ENCODE measurements around the gene PRLH.

The PRLH gene

DNA sequence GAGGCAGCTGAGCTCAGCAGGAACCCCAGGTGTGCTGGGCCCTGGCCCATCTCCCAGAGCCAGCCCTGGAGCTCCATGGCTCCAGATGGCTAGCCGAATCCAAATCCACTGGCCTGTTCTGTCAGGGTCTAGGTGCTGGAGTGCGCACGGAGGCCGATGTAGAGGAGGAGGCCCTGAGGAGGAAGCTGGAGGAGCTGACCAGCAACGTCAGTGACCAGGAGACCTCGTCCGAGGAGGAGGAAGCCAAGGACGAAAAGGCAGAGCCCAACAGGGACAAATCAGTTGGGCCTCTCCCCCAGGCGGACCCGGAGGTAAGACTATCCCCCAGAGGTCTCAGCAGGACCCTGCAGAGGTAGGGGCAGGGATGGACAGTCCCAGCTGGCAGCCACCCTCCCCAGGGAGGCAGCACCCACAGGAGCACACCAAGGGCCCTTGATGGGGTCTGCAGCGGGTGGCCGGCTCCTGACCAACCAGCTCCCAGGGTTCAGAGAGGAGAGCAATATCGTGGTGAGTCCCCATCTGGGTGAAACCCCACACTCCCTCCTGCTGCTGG, 26.1 kb upstream of the PRLH start:
- no peak for DNase-seq

DNA sequence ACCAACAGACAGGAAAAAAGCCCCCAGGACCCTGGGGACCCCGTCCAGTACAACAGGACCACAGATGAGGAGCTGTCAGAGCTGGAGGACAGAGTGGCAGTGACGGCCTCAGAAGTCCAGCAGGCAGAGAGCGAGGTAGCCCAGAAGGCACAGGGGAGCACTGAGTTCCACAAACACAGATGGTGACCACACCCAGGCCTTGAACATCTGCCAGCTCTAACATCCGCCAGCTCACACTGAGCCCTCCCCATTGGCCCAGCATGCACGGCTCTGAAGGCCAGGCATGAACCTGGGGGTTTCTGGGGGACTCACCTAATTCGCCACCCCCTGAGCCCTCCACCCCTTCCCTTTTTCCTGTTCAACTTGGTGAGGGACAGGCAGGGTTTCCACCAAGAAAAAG, 25.6 kb upstream of the PRLH start:
- no peak for DNase-seq

DNA sequence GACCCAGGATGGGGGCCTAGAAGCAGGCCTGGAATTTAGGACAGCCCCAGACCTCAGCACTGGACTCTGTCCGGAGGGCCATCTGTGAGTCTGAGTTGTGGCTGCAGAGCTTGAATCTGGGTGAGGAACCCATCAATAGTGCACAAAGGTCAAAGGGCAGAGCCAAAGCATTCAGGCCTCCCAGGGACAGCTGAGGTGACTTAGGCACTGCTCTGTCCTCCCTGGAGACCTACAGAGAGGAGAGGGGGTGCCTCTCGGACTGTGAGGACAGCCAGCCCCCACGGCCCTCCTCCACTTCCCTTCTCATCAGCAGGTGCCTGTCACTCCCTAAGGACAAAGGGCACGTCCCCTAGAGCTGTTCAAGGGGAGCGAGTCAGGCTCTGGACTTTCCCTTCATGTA, 25.1 kb upstream of the PRLH start:
- no peak for DNase-seq

DNA sequence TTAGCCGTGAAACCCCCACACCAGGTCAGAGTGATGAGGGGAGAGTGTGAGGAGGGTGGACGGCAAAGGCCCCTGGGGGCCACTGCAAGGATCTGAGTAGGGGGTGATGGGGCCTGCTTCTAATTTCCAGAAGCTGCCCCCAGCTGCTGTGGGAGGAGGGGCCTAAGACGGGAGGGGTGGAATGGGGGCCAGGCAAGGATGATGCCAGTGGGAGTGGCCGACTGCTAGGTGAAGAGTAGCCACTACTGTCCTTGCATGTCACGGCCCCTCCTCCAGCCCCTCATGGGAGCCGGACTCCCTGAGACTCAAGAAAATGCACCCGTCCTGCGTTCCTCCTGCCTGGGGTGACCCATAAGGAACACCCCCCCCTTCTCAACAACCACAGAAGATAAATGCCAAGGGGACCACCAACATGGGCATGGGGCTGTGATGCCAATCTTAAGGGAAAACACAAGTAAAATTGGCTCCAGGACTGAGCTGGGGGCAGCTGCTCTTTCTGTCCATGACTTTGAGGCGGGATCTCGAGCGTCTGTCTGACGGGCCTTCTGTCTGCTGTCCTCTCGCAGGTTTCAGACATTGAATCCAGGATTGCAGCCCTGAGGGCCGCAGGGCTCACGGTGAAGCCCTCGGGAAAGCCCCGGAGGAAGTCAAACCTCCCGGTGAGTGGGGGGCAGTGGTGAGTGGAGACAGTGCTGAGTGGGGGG, 24.2 kb upstream of the PRLH start:
- DNase-seq: no peak

DNA sequence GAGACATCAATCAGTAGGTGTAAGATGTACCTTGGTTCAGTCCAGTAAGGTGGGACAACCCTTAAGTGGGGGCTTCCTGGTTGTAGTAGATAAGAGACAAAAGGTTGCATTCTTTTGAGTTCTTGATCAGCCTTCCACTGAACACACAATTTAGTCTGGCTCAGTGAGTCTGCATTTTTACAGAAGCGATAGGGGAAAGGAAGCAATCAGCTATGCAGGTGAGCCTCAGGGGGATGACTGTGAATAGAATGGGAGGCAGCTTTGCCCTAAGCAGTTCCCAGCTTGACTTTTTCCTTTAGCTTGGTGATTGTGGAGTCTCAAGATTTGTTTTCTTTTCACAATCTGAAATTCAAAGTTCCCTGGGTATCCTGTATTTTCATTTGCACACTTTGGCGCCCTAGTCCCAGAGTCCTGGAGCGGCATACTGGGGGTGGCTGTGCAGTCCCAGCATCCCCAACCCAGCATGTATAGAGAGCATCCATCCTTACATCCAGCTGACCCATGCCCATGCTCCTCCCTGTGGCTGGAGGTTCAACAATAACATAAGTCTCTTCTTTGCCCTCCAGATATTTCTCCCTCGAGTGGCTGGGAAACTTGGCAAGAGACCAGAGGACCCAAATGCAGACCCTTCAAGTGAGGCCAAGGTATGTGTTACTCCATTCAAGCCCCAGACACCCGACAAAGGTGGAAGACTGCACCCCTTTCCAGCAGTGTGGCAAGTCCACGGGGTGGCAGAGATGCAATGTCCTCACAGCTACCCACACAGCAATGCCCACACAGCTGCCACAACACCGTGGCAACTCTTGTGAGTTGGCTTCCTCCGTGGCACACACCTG, 20.1 kb upstream of the PRLH start:
- DNase-seq: no peak

DNA sequence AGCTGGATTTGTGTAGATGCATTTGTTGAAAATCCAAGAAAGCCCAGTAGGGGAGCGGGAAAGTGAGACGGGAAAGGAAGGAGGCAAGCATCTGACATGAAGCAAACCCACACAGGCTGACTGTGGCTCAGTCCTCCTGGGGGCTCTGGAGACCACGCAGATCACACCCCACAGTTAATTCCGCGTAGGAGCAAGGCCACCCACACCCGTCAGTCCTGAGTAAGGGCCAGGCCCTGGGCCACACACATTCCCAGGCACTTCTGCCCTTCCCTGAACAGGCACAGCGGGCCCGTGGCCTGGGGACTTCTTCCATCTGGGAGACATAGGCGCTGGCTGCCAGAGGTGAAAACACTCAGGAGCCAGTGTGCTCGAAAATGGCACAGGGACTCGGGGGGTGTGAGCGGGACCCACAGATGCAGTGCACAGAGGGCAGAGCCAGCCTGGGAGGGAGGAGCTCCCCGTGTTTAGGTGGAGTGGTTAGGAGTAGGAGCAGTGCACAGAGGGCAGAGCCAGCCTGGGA, 19.4 kb upstream of the PRLH start:
- no peak for DNase-seq

DNA sequence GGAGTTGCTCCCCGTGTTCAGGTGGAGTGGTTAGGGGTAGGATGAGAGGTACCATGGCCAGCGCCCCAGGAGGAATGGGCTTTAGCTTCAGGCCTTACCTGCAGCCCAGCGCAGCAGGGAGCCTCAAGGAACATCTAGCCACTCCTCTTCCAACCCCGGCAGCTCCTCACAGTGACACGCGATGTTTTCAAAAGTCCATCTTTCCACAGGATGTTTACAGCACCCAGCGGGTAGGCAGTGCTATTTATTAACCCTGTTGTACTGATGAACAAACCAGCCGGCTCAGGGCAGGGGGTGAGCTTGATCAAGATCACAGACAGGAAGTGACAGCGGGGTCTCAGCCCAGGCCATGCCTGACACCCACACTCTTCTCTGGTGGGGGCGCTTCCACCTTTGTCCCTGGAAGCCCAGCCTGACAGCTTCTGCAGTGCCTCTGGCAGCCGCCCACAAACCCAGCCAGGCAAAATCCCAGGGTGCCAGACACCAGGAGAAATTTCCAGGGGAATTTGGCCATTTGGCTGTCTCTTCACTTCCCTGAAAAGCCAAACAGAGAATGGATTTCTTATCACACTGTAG, 18.4 kb upstream of the PRLH start:
- no peak for DNase-seq

DNA sequence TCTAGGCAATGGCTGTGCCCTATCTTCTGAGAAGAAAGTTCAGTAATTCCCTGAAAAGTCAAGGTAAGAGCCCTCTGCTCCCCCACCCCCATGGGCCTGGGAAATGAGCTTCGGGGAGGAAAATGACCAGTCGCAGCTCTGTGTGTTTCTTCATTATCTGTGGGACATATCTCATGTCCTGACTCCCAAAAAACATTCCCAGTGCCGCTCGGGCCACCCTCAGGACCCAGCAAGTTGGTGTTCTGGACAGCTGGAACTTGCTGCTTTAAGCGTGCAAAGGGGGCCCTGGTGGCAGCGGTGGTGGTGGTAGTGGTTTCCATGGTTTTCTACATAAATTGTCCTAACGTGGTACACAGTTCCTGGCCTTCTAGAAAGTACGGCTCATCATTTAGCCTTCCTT, 17.2 kb upstream of the PRLH start:
- no peak for DNase-seq

DNA sequence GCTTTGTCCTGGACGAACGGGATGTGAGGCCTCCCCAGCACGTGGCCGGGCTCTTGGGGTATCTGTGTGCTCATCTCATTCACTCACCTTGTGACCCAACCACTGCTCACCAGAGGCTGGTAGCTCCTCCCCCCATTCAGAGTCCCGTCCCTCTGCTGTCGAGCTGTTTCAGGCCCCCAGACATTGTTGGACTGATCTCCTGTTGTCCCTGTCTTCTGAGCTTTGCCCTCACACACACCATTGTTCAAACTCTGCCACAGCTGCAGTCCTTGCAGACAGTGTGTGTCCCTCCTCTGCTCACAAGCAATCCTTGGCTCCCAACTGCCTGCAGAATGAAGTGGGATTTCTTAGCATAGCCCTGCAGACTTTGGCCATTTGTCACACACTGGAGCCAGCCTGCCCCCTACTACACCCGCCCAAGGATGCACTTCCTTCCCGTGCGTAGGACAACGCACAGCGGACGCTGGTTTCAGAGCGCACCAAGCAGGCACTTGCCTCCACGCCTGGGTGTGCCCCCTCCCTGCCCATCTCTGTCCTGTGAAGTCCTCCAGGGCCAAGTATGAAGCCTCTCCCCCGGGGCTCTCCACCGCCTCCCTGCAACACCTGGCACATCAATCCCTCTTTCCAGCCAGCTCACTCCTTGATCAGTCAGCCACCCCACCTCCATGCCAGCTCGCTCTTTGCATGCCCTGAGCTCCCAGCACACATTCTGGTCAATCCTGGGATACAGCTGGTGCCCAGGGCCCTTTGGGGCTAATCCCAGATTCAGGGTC, 16.5 kb upstream of the PRLH start:
- no peak for DNase-seq

DNA sequence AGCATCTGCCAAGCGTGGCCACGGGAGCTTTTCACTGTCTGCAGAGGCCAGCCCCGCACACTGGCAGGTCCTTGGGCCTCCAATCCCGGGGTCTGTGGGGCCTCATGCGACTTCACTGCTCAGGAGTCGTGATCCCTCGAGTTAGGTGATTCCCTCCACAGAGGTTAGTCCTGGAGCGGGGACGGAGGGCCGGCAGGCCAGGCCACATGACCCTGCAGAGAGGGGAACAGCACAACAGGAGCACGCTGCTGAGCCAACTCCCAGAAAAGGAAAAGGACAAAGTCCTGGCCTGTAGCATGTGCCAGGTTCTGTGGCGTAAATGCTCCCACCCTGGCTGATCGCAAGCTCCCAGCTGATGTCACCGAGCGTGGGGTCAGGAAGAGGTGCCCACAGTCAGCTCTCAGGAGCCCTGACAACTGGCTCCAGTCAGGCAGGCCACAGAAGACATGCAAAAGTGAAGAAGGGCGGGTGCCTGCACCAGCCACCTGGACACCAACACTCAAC, 15.3 kb upstream of the PRLH start:
- no peak for DNase-seq

DNA sequence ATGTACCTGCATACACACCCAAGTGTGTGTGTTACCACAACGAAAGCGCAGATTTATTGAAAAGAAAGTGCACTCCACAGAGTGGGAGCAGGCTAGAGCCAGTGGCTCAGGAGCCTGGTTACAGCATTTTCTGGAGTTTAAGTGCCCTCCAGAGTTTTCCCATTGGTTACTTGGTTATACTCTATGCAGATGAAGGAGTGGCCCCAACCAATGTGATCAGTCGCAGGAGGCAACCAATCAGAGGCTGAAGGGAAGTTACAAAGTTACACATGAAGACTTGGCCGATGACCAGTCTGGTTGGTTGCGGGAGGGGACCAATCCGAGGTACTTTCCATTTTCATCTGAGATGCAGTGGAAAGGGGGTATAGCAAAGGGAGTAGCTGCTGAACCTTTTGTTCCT, 13.5 kb upstream of the PRLH start:
- no peak for DNase-seq

DNA sequence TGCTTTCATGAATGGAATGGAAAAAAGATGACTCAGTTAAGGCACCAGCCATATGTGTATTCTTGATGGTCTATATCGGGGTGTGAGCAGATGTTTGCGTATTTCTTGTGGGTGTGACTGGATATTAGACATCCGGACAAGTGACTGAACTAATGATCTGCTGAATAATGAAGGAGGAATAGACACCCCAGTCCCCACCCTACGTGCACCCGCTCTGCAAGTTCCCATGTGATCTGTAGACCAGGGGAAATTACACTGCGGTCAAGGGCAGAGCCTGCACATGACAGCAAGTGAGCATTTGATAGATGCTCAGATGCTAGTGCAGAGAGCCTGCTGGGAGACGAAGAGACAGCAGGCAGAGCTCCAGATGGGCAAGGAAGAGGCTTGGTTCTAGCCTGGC, 12.4 kb upstream of the PRLH start:
- no peak for DNase-seq

DNA sequence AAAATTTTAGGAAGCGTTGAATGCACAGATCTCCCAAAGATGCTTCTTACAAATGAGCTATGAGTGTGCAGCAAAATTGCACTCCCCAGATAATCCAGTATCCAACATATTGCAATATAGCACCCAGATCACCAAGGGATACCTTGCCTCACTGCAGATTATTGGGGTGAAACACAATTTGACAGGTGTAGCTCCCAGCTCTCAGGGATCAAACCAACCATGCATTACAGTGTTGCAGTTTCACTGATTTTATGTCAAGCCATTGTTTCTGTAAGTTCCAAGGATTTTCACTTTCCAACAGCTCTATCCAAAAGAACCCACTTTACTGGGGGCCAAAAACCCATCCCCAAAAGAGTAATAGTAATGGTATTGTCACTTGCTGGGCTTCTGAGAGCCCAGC, 10.8 kb upstream of the PRLH start:
- DNase-seq: no peak

DNA sequence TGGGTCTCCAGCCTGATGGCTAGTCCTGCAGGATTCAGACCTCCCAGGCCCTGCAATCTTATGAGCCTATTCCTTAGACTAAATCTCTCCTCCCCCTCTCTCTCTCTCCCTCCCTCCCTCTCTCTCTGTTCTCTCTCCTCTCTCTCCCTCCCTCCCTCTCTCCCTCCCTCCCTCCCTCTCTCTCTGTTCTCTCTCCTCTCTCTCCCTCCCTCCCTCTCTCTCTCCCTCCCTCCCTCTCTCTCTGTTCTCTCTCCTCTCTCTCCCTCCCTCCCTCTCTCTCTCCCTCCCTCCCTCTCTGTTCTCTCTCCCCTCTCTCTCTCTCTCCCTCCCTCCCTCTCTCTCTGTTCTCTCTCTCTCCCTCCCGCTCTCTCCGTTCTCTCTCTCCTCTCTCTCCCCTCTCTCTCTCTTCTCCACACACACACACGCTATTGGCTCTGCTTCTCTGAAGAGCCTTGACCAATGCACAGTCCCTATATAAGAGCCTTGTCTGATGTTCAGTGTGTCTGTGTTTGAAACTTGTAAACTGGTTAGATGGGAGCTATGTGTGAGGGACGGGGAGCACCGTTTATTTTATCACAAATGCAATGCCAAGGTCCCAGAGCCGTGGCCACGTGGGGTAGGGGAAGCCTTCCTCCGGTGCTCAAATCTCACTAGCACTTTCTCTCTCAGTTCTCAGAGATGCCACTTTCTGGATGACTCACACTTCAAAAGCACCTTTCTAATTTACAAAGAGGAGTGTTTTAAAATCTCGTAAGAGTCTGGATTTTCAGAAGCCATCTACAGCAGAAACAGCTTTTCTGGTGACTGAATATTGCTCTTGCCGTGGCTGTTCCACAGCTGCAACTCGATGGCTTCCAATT, 9.4 kb upstream of the PRLH start:
- peak; percentile 56 for DNase-seq

DNA sequence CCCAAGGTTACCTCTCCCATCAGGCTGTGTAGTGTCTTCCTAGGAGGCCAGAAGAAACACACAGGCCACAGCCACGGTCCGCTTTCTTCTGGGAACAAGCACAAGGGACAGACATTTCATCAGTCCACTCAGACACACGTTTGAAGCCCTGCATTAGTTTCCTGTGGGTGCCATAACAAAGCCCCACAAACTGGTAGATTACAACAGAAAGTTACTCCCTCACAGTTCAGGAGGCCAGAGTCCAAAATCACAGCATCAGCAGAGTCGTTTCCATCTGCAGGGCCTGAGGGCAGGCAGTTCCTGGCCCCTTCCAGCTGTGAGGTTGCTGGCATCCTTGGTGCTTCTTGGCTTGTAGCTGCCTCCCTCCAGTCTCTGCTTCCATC, 8.8 kb upstream of the PRLH start:
- no peak for DNase-seq

DNA sequence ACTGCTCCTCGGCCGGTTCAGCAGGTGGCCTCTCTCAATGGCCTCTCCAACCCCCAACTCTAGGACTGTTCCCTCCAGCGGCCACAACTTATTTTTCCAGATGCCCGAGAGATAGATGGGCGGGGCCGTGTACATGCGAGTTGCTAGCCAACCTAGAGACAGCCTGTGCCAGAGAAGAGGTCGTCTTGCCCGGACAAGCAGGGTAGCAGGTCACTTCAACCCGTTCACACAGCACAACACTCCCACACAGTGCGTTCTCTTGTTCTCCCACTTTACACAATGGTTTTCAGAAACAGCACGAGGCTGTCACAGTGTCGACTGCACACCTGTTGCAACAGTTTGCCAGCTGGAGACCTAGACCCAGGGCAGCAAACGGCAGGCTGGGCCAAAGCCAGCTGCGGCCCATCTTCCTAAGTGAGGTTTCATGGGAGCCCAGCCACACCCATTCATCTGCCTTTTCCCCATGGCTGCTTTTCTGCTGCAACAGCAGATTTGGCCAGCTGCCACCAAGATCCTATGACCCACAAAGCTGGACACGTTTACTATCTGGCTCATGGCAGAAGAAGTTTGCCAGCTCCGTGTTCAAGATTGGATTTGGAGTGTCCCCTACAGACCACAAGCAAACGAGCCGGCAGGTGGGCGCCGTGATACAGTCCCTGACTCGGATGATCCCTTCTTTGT, 7.3 kb upstream of the PRLH start:
- DNase-seq: no peak

DNA sequence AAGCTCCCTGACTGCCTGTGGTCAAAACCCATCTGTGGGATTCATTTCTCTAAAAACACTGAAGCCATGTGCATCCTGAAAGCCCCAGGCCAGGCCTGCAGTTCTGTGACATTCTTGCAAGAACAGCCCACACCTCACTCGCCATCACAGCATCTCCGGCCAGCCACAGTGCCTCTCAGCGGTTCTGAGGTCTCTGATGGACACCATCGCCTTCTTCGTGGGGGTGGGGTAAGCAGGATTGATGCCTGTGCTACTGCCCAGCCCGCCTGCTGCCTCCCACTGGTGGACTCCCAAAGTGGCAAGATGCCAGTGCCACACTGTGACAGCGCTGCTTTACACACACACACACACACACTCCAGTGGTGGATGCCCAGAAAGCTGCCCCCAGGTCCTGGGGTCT, 5.2 kb upstream of the PRLH start:
- no peak for DNase-seq

DNA sequence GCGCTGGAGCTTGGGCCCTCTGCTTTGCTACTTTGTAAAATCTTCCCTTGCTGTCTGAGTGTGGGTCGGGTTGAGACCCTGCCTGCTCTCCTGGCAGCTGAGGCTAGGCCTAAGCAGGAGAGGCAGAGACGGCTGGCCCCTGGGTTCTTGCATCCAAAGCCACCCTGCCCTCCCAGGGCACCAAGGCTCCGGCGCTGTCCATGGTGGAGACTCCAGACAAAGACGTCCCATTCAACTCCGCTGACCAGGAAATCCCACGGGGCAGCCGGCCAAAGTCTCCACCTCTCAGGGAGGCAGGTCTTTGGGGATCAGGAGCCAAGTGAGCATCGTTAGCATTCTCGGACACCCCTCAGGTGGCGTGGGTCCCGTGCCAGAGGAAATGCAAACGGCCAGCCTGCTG, 2.6 kb upstream of the PRLH start:
- DNase-seq: no peak

DNA sequence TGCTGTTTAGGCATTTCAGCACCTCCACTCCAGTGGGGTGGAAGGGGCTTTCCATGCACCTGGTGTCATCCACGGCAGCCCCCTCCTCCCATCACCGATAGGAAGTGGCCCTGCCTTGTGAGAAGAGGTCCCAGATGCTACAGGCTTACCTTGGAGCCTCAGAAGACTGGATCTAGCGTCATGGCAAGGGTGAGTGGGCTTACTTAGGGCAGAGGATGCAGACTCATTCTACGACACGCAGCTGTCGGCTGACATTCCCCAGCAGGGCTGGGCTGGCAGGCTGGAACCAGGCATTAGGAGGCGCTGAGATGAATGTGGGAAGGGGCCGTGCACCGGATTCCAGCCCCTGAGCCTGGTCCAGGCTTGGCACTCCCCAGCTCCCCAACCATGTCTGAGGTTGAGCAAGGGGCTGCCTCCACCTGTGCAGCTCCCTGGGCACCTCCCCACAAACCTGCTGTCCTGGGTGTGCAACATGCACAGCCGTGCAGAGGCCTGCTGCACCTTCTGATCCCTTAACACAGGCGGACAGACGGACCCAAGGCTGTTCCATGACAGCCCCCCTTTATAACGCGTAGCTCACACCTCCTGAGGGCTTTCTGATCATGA, 1.7 kb upstream of the PRLH start:
- no peak for DNase-seq

DNA sequence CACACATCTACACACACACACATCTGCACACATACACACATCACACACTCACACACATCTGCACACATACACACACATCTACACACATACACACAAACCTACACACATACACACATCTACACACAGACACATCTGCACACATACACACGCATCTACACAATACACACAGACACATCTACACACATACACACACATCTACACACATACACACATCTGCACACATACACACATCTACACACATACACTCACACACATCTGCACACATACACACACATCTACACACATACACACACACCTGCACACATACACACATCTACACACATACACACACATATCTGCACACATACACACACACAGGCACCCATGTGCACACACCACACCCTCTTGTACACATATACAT, 400 bp upstream of the PRLH start:
- DNase-seq: no peak

All from stimulated activated CD4-positive, alpha-beta T cell treated with anti-CD3 and anti-CD28 coated beads, Interleukin-4, amount 100 ng/mL, for 24 hours (primary cell).